Muscle of leg (tissue), 16 donors: ENCODE data around the gene OR5AN1. TPM values are rescaled to one million over a fixed set of nuclear protein-coding genes. Genes with fewer than 3 reads are reported as not detected.
"Not testable (repeated sequence)": the region's sequence is repeated elsewhere in the genome, so short reads cannot be mapped to it uniquely, and the experiment has no call there.

Experiments used
- DNase-seq: peaks from one replicate; pipeline ENCODE4 v3.0.0; 2013
- H3K27ac ChIP-seq: one replicate; pipeline ENCODE4 v1.5.1; 2013; ENCODE audit warnings: mild to moderate bottlenecking, low read length, control low read depth
- H3K27me3 ChIP-seq: one replicate; pipeline ENCODE4 v1.6.1; 2013; ENCODE audit warnings: low read length; ENCODE audit not compliant: control insufficient read depth, insufficient read depth
- H3K36me3 ChIP-seq: one replicate; pipeline ENCODE4 v1.6.1; 2013; ENCODE audit warnings: low read length; ENCODE audit not compliant: control insufficient read depth, insufficient read depth
- H3K4me1 ChIP-seq: one replicate; pipeline ENCODE4 v1.6.1; 2013; ENCODE audit warnings: low read length; ENCODE audit not compliant: control insufficient read depth, insufficient read depth
- H3K4me3 ChIP-seq: one replicate; pipeline ENCODE4 v1.5.1; 2013; ENCODE audit warnings: low read length, control low read depth
- H3K9me3 ChIP-seq: replicated peaks from 2 replicates; pipeline ENCODE4 v1.6.1; 2013; ENCODE audit warnings: low read depth, low read length; ENCODE audit not compliant: control insufficient read depth
- WGBS: methylation state at CpG from one replicate; pipeline ENCODE4 v1.1.5; 2013; ENCODE audit warnings: missing lambda C conversion rate; ENCODE audit not compliant: insufficient coverage; 5-methylcytosine and 5-hydroxymethylcytosine counted together
- long read RNA-seq, 11 donors: transcript quantifications; one replicate each; lab custom pipeline, GENCODE V29; 2026
- polyA plus RNA-seq, 8 donors: library from polyadenylated mRNA; unstranded; fragments of 120-200 nt; gene quantifications; one replicate each; pipeline versions ENCODE4 v1.2.1 to v1.2.3, GENCODE V29; 2013; ENCODE audit warnings: inconsistent platforms in 1 of 8, low replicate concordance in 1 of 8; ENCODE audit not compliant: insufficient read length in 8 of 8, insufficient read depth in 1 of 8
- total RNA-seq: library from RNA; stranded (reverse); fragments of 120-200 nt; gene quantifications from one replicate; pipeline ENCODE4 v1.2.4, GENCODE V29; 2013

OR5AN1 gene
- total RNA-seq (not detected), polyA plus RNA-seq (under 1 TPM in 1 of 8 donors, not detected in 7; 0.03 TPM)
- long read RNA-seq, donor 1: 0 reads
- long read RNA-seq, donor 2: 0 reads
- long read RNA-seq, donor 3: 0 reads
- long read RNA-seq, donor 4: 0 reads
- long read RNA-seq, donor 5: 0 reads
- long read RNA-seq, donor 6: 0 reads
- long read RNA-seq, donor 7: 0 reads
- long read RNA-seq, donor 8: 0 reads
- long read RNA-seq, donor 9: 0 reads
- long read RNA-seq, donor 10: 0 reads
- long read RNA-seq, donor 11: 0 reads

- Histone ChIP-seq H3K4me3 (no peak within 1 kb of the TSS), H3K27me3 (no peaks in the 10 kb centered on the region), H3K36me3 (no peaks in the 10 kb centered on the region), H3K4me1 (no peaks in the 10 kb centered on the region), H3K27ac (no peak within 1 kb of the TSS), H3K9me3 (peaks cover 4% of the 10 kb centered on the region)
- no peak for DNase-seq
- WGBS: 59% methylated on average over 2 of the region's 3 CpGs
Observed at GRCh38 chr11:59358595-59358994, at the start of gene OR5AN1. Gene OR5AN1 (plus strand): TSS chr11:59358895. CDS start chr11:59364459, 5,564 bp downstream.

DNA sequence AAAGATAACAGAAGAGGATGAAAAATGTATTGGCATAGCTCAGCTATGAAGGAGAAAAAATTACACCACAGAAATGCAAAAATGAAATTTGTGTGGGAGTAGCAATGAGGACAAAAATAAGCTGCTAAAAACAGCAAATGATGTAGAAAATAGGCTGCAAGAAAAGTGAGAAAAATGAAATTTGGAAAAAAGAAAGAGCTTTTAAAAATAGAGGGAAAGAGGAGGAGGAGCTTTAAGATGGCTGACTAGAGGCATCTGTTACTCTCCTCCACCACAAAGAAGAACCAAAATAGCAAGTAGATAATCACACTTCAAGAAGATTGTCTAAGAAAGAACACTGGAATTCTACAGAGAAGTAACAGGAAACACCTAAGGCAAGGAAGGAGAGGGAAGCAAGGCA lies 23.7 kb upstream of the OR5AN1 start:
- Histone ChIP-seq H3K27ac (no peak overlapping the region), H3K27me3 (no peaks in the 10 kb centered on the region), H3K4me3 (no peak overlapping the region), H3K9me3 (peaks cover 2% of the 10 kb centered on the region), H3K36me3 (no peaks in the 10 kb centered on the region), H3K4me1 (no peaks in the 10 kb centered on the region)
- DNase-seq: no peak

GRCh38 chr11:59336176-59336575 lies 22.5 kb upstream of the OR5AN1 start:
- no peak for DNase-seq
- no peak overlapping the region for H3K4me3 ChIP-seq
- WGBS: no CpG with 5 or more reads among the region's 5 CpGs
- no peaks in the 10 kb centered on the region for H3K27me3 ChIP-seq
- no peaks in the 10 kb centered on the region for H3K4me1 ChIP-seq
- H3K27ac ChIP-seq: no peak overlapping the region
- H3K9me3 ChIP-seq: peaks cover 2% of the 10 kb centered on the region
- no peaks in the 10 kb centered on the region for H3K36me3 ChIP-seq

DNA sequence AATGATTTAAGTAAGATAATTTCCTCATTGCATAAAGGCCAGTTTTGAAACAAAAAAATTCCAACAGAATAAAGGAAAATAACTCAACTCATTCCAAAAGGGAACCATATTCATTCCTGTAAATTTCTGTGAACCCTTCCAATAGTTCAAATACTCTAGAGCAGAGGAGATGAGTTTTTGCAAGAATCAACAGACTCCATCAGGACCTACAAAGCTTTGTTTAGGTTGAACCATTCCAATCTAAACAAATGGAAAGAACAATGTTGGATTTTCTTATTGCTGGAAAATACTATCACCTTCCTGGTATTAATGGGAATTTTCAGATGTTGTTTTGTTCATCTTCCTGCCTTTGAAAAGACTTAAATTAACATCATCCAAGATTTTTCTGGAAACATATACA lies 21.8 kb upstream of the OR5AN1 start:
- Histone ChIP-seq H3K36me3 (no peaks in the 10 kb centered on the region), H3K27ac (no peak overlapping the region), H3K4me1 (no peaks in the 10 kb centered on the region), H3K4me3 (no peak overlapping the region), H3K9me3 (peaks cover 2% of the 10 kb centered on the region), H3K27me3 (no peaks in the 10 kb centered on the region)
- DNase-seq: no peak

- not testable (repeated sequence) for H3K9me3 ChIP-seq, H3K27ac ChIP-seq, H3K4me3 ChIP-seq, H3K27me3 ChIP-seq, H3K36me3 ChIP-seq, H3K4me1 ChIP-seq, DNase-seq
- 77% methylated on average over 3 of the region's 5 CpGs for WGBS
Observed at GRCh38 chr11:59349657-59350056, 9.0 kb upstream of the OR5AN1 start.

DNA sequence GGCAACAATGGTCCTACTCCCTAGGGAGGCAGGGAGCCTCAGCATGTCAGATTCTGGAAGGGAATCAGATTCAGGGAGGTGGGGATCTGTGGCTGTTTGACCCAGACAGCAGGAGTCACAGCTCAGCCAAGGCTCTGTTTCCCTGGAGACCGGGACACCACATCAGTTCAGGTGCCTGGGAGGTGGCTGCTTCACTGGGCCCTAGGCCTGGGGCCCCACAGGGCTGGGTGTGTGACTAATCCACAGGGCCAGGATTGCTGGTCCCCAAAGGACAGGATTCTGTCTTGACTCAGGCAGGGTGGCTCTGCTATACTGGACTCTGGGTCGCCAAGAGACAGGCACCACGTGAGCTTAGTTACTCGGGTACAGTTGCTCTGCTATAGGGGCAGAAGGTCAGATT lies 3.5 kb upstream of the OR5AN1 start:
- 69% methylated on average over 4 of the region's 4 CpGs for WGBS
- H3K9me3 ChIP-seq: peaks cover 13% of the 10 kb centered on the region

GRCh38 chr11:59356561-59356960 lies 2.1 kb upstream of the OR5AN1 start:
- Histone ChIP-seq H3K27me3 (no peaks in the 10 kb centered on the region), H3K4me3 (no peak overlapping the region), H3K36me3 (no peaks in the 10 kb centered on the region), H3K27ac (no peak overlapping the region), H3K4me1 (no peaks in the 10 kb centered on the region), H3K9me3 (peaks cover 9% of the 10 kb centered on the region)
- no peak for DNase-seq
- WGBS: 100% methylated on average over 1 of the region's 1 CpG

More for the DNA sequence above, 3.5 kb upstream of the OR5AN1 start:
- Histone ChIP-seq H3K27ac (no peak overlapping the region), H3K27me3 (no peaks in the 10 kb centered on the region), H3K36me3 (no peaks in the 10 kb centered on the region), H3K4me1 (no peaks in the 10 kb centered on the region), H3K4me3 (no peak overlapping the region)
- no peak for DNase-seq

DNA sequence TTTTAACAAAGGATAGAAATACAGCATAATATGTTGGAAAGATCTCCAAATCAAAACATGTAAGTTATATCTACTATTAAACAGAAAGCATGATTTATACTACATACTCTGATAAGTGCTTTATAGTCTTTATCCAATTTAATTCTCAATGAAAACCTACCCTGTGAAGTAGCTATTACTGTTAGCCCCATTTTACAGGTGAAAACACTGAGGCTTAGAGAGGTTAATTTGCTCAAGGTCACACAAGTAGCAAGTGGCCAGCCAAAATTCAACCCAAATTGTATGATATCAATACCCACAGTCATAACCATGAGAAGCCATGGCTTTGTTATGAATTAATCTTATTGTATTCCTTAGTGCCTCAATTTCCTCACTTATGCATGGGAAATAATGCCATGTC lies 675 bp upstream of the OR5AN1 start:
- Histone ChIP-seq H3K27ac (no peak overlapping the region), H3K4me1 (no peaks in the 10 kb centered on the region), H3K9me3 (peaks cover 4% of the 10 kb centered on the region), H3K27me3 (no peaks in the 10 kb centered on the region), H3K36me3 (no peaks in the 10 kb centered on the region), H3K4me3 (no peak overlapping the region)
- no peak for DNase-seq

DNA sequence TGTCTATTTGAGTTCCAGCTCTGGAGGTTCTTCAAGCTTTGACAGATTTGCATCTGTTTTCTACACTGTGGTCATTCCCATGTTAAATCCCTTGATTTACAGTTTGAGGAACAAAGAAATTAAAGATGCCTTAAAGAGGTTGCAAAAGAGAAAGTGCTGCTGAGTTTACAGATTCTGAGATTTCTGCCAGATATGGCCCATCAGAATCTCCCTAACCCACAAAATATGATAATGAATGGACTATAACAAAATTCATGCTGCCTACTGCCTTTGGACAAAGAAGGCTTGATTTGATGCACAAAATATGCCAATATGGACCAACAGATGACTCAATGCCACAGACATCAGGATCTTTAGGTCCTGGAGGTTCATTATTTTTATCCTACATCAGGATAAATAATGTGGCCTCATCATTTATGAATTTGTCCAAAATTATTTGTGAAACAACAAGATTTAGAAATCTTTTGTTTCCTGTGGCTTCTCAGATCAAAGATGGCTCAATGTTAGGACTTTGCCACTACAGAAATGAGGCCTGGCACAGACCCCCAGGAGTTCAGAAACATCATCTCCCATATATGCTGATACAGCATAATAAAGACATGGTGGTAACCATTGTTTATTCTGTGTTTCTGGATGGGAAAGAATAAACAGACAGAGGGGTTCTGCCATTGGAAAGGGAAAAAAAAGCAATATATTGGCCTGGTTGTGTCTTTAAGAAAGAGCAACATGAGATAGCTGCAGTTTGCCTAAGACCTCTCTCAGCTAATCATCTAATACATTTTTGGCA lies 6.7 kb downstream of the OR5AN1 start:
- no peak overlapping the region for H3K27ac ChIP-seq
- peaks cover 19% of the 10 kb centered on the region for H3K9me3 ChIP-seq
- H3K4me1 ChIP-seq: no peaks in the 10 kb centered on the region
- no peak overlapping the region for H3K4me3 ChIP-seq
- H3K27me3 ChIP-seq: no peaks in the 10 kb centered on the region
- DNase-seq: no peak
- H3K36me3 ChIP-seq: no peaks in the 10 kb centered on the region

DNA sequence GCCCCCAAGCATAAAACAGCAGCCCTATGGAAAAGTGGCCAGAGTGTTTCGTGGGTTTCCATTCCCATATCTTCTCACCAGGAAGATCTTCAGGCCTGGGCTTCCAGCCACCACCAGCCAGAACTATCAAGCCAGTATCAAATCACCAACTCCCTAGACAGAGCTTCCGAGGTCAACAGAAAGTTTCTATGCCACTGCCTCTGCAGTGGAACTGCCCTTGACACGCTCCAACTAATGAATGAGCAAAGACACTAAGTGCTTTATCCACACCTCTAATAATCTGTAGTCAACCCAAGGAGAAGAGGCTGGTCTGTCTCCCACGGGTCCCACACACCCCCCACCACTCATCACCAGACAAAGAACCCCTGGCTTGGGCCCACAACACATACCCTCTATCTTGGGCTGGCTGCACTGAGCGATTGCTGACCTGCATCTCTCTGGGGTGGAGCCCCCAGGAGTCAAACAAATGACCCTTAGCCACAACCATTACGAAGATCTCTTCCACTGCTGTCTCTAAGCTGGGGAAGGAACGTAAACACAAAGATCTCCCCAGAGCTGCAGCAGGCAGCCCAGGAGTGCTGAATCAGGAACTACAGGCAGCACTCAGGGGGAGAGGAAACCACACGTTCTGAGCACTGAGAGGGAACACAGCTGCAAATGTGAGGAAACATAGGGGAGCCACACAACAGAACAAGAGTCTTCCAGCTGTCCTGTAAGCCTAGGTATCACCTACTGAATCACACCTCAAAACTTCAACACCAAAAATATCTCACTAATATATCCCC lies 9.7 kb downstream of the OR5AN1 start:
- Histone ChIP-seq H3K27me3 (no peaks in the 10 kb centered on the region), H3K27ac (no peak overlapping the region), H3K4me3 (no peak overlapping the region), H3K4me1 (no peaks in the 10 kb centered on the region), H3K9me3 (peaks cover 28% of the 10 kb centered on the region), H3K36me3 (no peaks in the 10 kb centered on the region)
- peak; percentile 53 for DNase-seq
- WGBS: 61% methylated on average over 6 of the region's 8 CpGs
